Neural progenitor cell (in vitro differentiated cells): ENCODE measurements around the gene AIFM2. TPM values are rescaled to one million over a fixed set of nuclear protein-coding genes. Genes with fewer than 3 reads are reported as not detected.
A peak's percentile ranks its signal among the peaks of the same experiment; 100 is the strongest.

Experiments used
- DNase-seq: peaks from one replicate; pipeline ENCODE4 v3.0.0-alpha.2; 2016; ENCODE audit warnings: low spot score
- H2AFZ ChIP-seq: fragments of 200-600 bp; sonication (generic); replicated peaks from 2 replicates; pipeline ENCODE4 v1.6.1; 2016; ENCODE audit warnings: antibody characterized with exemption
- H3F3A ChIP-seq: fragments of 200-600 bp; sonication (generic); 2 replicates; pipeline ENCODE4 v1.6.1; 2016; ENCODE audit warnings: antibody characterized with exemption, low read depth
- H3K27ac ChIP-seq: fragments of 200-600 bp; sonication (generic); 2 replicates; pipeline ENCODE4 v1.5.1; 2016; ENCODE audit warnings: mild to moderate bottlenecking
- H3K27me3 ChIP-seq: fragments of 200-600 bp; sonication (generic); 2 replicates; pipeline ENCODE4 v1.6.1; 2016; ENCODE audit warnings: mild to moderate bottlenecking, moderate library complexity
- H3K36me3 ChIP-seq: fragments of 200-600 bp; sonication (generic); 2 replicates; pipeline ENCODE4 v1.5.1; 2016
- H3K4me1 ChIP-seq: fragments of 200-600 bp; sonication (generic); 2 replicates; pipeline ENCODE4 v1.6.1; 2016; ENCODE audit warnings: mixed run types
- H3K4me2 ChIP-seq: fragments of 200-600 bp; sonication (generic); 2 replicates; pipeline ENCODE4 v1.6.1; 2016
- H3K4me3 ChIP-seq: fragments of 200-600 bp; sonication (generic); 2 replicates; pipeline ENCODE4 v1.5.1; 2016
- H3K79me2 ChIP-seq: fragments of 200-600 bp; sonication (generic); 2 replicates; pipeline ENCODE4 v1.6.1; 2016; ENCODE audit warnings: low read depth
- H3K9ac ChIP-seq: fragments of 200-600 bp; sonication (generic); 2 replicates; pipeline ENCODE4 v1.6.1; 2016
- H3K9me3 ChIP-seq: fragments of 200-600 bp; sonication (generic); 2 replicates; pipeline ENCODE4 v1.5.1; 2016; ENCODE audit warnings: low read depth
- H4K20me1 ChIP-seq: fragments of 200-600 bp; sonication (generic); 2 replicates; pipeline ENCODE4 v1.6.1; 2016; ENCODE audit warnings: low read depth
- H3K27ac Mint-ChIP-seq: 3 replicates; pipeline ENCODE4 v1.8.0; 2021; ENCODE audit warnings: mixed read lengths
- H3K27me3 Mint-ChIP-seq: 2 replicates; pipeline ENCODE4 v1.8.0; 2022; ENCODE audit warnings: low read depth, mild to moderate bottlenecking, inconsistent platforms, moderate library complexity, mixed read lengths; ENCODE audit not compliant: insufficient read depth
- H3K36me3 Mint-ChIP-seq: 3 replicates; pipeline ENCODE4 v1.8.0; 2021; ENCODE audit warnings: mixed read lengths
- H3K4me1 Mint-ChIP-seq: 3 replicates; pipeline ENCODE4 v1.8.0; 2021; ENCODE audit warnings: mixed read lengths
- H3K4me3 Mint-ChIP-seq: 3 replicates; pipeline ENCODE4 v1.8.0; 2021; ENCODE audit warnings: mild to moderate bottlenecking, moderate library complexity, mixed read lengths
- H3K9me3 Mint-ChIP-seq: 3 replicates; pipeline ENCODE4 v1.8.0; 2020; ENCODE audit warnings: mixed read lengths
- CTCF ChIP-seq: fragments of 200-600 bp; sonication (generic); IDR thresholded peaks from 2 replicates; pipeline ENCODE4 v1.5.1; 2017; ENCODE audit warnings: antibody characterized with exemption, mild to moderate bottlenecking
- EZH2 ChIP-seq: fragments of 200-600 bp; sonication (generic); IDR thresholded peaks from 2 replicates; pipeline ENCODE4 v1.6.1; 2017; ENCODE audit warnings: antibody characterized with exemption, mild to moderate bottlenecking, moderate library complexity
- EZH2phosphoT487 ChIP-seq: fragments of 200-600 bp; sonication (generic); IDR thresholded peaks from 2 replicates; pipeline ENCODE4 v1.6.1; 2017; ENCODE audit warnings: antibody characterized with exemption
- total RNA-seq: library from RNA; depleted of rRNA; stranded (reverse); fragments of >200 nt; gene quantifications from 2 replicates; pipeline ENCODE4 v1.2.3, GENCODE V29; 2015; ENCODE audit warnings: low replicate concordance

The AIFM2 gene
- total RNA-seq, 1 donor from 2014 or later, result 1.1 TPM

- peaks cover 3% of the 10 kb centered on the region for H3K27me3 Mint-ChIP-seq
- peak overlapping the region; percentile 97 for H3K4me3 Mint-ChIP-seq
- TF ChIP-seq EZH2phosphoT487, result no peak
- no peak for TF ChIP-seq CTCF
- TF ChIP-seq EZH2, result no peak
- no peaks in the 10 kb centered on the region for H3K27me3 ChIP-seq
- peak overlapping the region; percentile 92 for H3K4me3 ChIP-seq
- H2AFZ ChIP-seq, result no peak overlapping the region
- H3F3A ChIP-seq, result peaks cover 20% of the 10 kb centered on the region
- peaks cover 9% of the 10 kb centered on the region for H3K36me3 Mint-ChIP-seq
- peaks cover 24% of the 10 kb centered on the region for H3K4me1 Mint-ChIP-seq
- peaks cover 60% of the 10 kb centered on the region for H3K79me2 ChIP-seq
- H3K36me3 ChIP-seq, result no peaks in the 10 kb centered on the region
- peak overlapping the region; percentile 89 for H3K4me2 ChIP-seq
- peaks cover 17% of the 10 kb centered on the region for H3K4me1 ChIP-seq
- no peaks in the 10 kb centered on the region for H3K9me3 Mint-ChIP-seq
- H3K27ac ChIP-seq, result no peak overlapping the region
- no peaks in the 10 kb centered on the region for H3K9me3 ChIP-seq
- no peak for DNase-seq
- no peak overlapping the region for H3K27ac Mint-ChIP-seq
- peak overlapping the region; percentile 80 for H3K9ac ChIP-seq
- peaks cover 58% of the 10 kb centered on the region for H4K20me1 ChIP-seq
These were observed 36.4 kb upstream of the AIFM2 start for GRCh38 chr10:70169011-70169410.

- H4K20me1 ChIP-seq, result peaks cover 75% of the 10 kb centered on the region
These were observed 34.6 kb upstream of the AIFM2 start for GRCh38 chr10:70167246-70167645.

GRCh38 chr10:70166394-70166793 lies 33.8 kb upstream of the AIFM2 start:
- TF ChIP-seq CTCF (no peak), EZH2 (no peak), EZH2phosphoT487 (no peak)
- Histone ChIP-seq H3K27ac (no peak overlapping the region), H3K9ac (no peak overlapping the region), H3K9me3 (no peaks in the 10 kb centered on the region), H3F3A (peaks cover 12% of the 10 kb centered on the region), H2AFZ (no peak overlapping the region), H3K36me3 (no peaks in the 10 kb centered on the region), H3K79me2 (peaks cover 85% of the 10 kb centered on the region), H4K20me1 (peaks cover 83% of the 10 kb centered on the region), H3K4me3 (no peak overlapping the region), H3K27me3 (no peaks in the 10 kb centered on the region), H3K4me2 (no peak overlapping the region), H3K4me1 (peaks cover 17% of the 10 kb centered on the region)
- Mint-ChIP-seq H3K9me3 (no peaks in the 10 kb centered on the region), H3K27ac (no peak overlapping the region), H3K4me3 (no peak overlapping the region), H3K36me3 (peaks cover 13% of the 10 kb centered on the region), H3K27me3 (peaks cover 3% of the 10 kb centered on the region), H3K4me1 (peaks cover 29% of the 10 kb centered on the region)
- no peak for DNase-seq

More at GRCh38 chr10:70167246-70167645, 34.6 kb upstream of the AIFM2 start:
- H3K79me2 ChIP-seq, result peaks cover 77% of the 10 kb centered on the region
- no peak overlapping the region for H3K4me2 ChIP-seq
- peaks cover 17% of the 10 kb centered on the region for H3K4me1 ChIP-seq
- Mint-ChIP-seq H3K27ac (peak overlapping the region; percentile 6), H3K9me3 (no peaks in the 10 kb centered on the region), H3K4me3 (no peak overlapping the region), H3K27me3 (peaks cover 3% of the 10 kb centered on the region), H3K36me3 (peaks cover 13% of the 10 kb centered on the region), H3K4me1 (peaks cover 26% of the 10 kb centered on the region)
- no peaks in the 10 kb centered on the region for H3K9me3 ChIP-seq
- no peak for DNase-seq
- no peaks in the 10 kb centered on the region for H3K36me3 ChIP-seq
- no peak overlapping the region for H3K4me3 ChIP-seq
- H2AFZ ChIP-seq, result no peak overlapping the region
- no peak overlapping the region for H3K27ac ChIP-seq
- H3K27me3 ChIP-seq, result no peaks in the 10 kb centered on the region
- no peak for TF ChIP-seq EZH2phosphoT487
- TF ChIP-seq EZH2, result no peak
- no peak for TF ChIP-seq CTCF
- H3F3A ChIP-seq, result peaks cover 20% of the 10 kb centered on the region
- no peak overlapping the region for H3K9ac ChIP-seq
